H1 (cell line): ENCODE measurements around the gene H1-8. TPM values are rescaled to one million over a fixed set of nuclear protein-coding genes. Genes with fewer than 3 reads are reported as not detected.

Experiments
- CTCF ChIA-PET: fragments of 300-600 bp; sonication (Branson Sonifier 250); formaldehyde crosslinking; loops from one replicate; lab custom pipeline; 2021; ENCODE audit not compliant: partially characterized antibody; lab: Charles Lee
- POLR2A ChIA-PET: fragments of 300-600 bp; sonication (Branson Sonifier 250); formaldehyde crosslinking; loops from one replicate; lab custom pipeline; 2021; ENCODE audit warnings: inconsistent platforms; ENCODE audit not compliant: partially characterized antibody; lab: Charles Lee
- DNase-seq, 2 experiments: peaks; one replicate each; pipeline versions ENCODE4 v3.0.0 to v3.0.0-alpha.2; 2010 to 2022; ENCODE audit warnings: low spot score in 2 of 2, low read depth in 1 of 2, mixed read lengths in 1 of 2
- FAIRE-seq: peaks from 2 replicates; lab custom pipeline; 2011; peaks lifted over from hg19 to GRCh38; lab: Jason Lieb, UNC
- H2AFZ ChIP-seq: 2 replicates; pipeline ENCODE4 v1.8.1; 2012; ENCODE audit warnings: low read length, inconsistent platforms
- H2AK5ac ChIP-seq: 2 replicates; pipeline ENCODE4 v1.6.1; 2013; ENCODE audit warnings: low read depth, low read length
- H2BK120ac ChIP-seq: replicated peaks from 2 replicates; pipeline ENCODE3; 2013; ENCODE audit warnings: low read depth, low read length, inconsistent platforms
- H2BK12ac ChIP-seq: 2 replicates; pipeline ENCODE4 v1.6.1; 2013; ENCODE audit warnings: low read depth, low read length
- H2BK15ac ChIP-seq: 2 replicates; pipeline ENCODE4 v1.6.1; 2013; ENCODE audit warnings: low read length
- H2BK20ac ChIP-seq: 2 replicates; pipeline ENCODE4 v1.6.1; 2013; ENCODE audit warnings: low read length
- H2BK5ac ChIP-seq: 2 replicates; pipeline ENCODE4 v1.6.1; 2013; ENCODE audit warnings: low read depth, low read length
- H3K14ac ChIP-seq: 2 replicates; pipeline ENCODE4 v1.6.1; 2013; ENCODE audit warnings: inconsistent platforms; ENCODE audit not compliant: insufficient read length
- H3K18ac ChIP-seq: 2 replicates; pipeline ENCODE4 v1.6.1; 2013; ENCODE audit warnings: low read length; ENCODE audit errors: extremely low read depth
- H3K23ac ChIP-seq: 2 replicates; pipeline ENCODE4 v1.6.1; 2013; ENCODE audit warnings: inconsistent platforms; ENCODE audit not compliant: insufficient read length
- H3K23me2 ChIP-seq: 2 replicates; pipeline ENCODE4 v1.6.1; 2013; ENCODE audit warnings: low read depth, low read length
- H3K27ac ChIP-seq: 2 replicates; pipeline ENCODE4 v1.6.1; 2011; ENCODE audit warnings: low read depth, low read length, inconsistent platforms
- H3K27me3 ChIP-seq, 4 experiments: replicated peaks in 1 of 4; 1 replicate in 1 of 4; 2 replicates in 3 of 4; pipeline versions ENCODE4 v1.6.1 to v1.8.1; 2011 to 2013; ENCODE audit warnings: low read length in 3 of 4, mild to moderate bottlenecking in 3 of 4, inconsistent platforms in 2 of 4, mixed read lengths in 2 of 4, moderate library complexity in 1 of 4; ENCODE audit not compliant: control insufficient read depth in 3 of 4, insufficient read depth in 3 of 4; ENCODE audit errors: extremely low read depth in 1 of 4
- H3K36me3 ChIP-seq, 4 experiments: 2 replicates each; pipeline versions ENCODE4 v1.6.1 to v1.8.1; 2011 to 2013; ENCODE audit warnings: mild to moderate bottlenecking in 4 of 4, low read length in 3 of 4, moderate library complexity in 2 of 4, control low read depth in 1 of 4, inconsistent platforms in 1 of 4; ENCODE audit not compliant: insufficient read depth in 4 of 4, control insufficient read depth in 2 of 4
- H3K4ac ChIP-seq: replicated peaks from 2 replicates; pipeline ENCODE3; 2013; ENCODE audit warnings: low read length, low read depth, mixed read lengths, inconsistent platforms; ENCODE audit not compliant: insufficient read length
- H3K4me1 ChIP-seq, 4 experiments: replicated peaks in 1 of 4; 1 replicate in 1 of 4; 2 replicates in 3 of 4; pipeline versions ENCODE4 v1.6.1 to v1.8.1; 2011 to 2013; ENCODE audit warnings: low read length in 3 of 4, inconsistent platforms in 2 of 4, mixed read lengths in 1 of 4; ENCODE audit not compliant: insufficient read depth in 4 of 4, control insufficient read depth in 3 of 4
- H3K4me2 ChIP-seq, 2 experiments: 2 replicates each; pipeline versions ENCODE4 v1.6.1 to v1.8.1; 2011 to 2013; ENCODE audit warnings: low read depth in 2 of 2, low read length in 2 of 2, control low read depth in 1 of 2, inconsistent platforms in 1 of 2, mild to moderate bottlenecking in 1 of 2; ENCODE audit not compliant: insufficient read depth in 1 of 2
- H3K4me3 ChIP-seq, 4 experiments: fragments of 200-600, 300-600 bp in 1 of 4; sonication (generic), shearing (Covaris generic), sonication (Bioruptor Twin) in 1 of 4; 2 replicates each; pipeline versions ENCODE4 v1.5.1 to v1.8.1; 2011 to 2016; ENCODE audit warnings: low read length in 4 of 4, low read depth in 3 of 4, control low read depth in 2 of 4, inconsistent platforms in 2 of 4, mild to moderate bottlenecking in 2 of 4, mixed read lengths in 1 of 4, moderate library complexity in 1 of 4; ENCODE audit not compliant: insufficient read depth in 2 of 4; ENCODE audit errors: extremely low read depth in 1 of 4
- H3K56ac ChIP-seq: replicated peaks from 2 replicates; pipeline ENCODE3; 2013; ENCODE audit warnings: low read depth, mild to moderate bottlenecking, mixed read lengths, low read length, inconsistent platforms; ENCODE audit not compliant: insufficient read length
- H3K79me1 ChIP-seq: 2 replicates; pipeline ENCODE4 v1.6.1; 2013; ENCODE audit warnings: low read depth, low read length, control low read depth
- H3K79me2 ChIP-seq, 2 experiments: 2 replicates each; pipeline versions ENCODE4 v1.6.1 to v1.8.1; 2012 to 2013; ENCODE audit warnings: low read length in 2 of 2, mild to moderate bottlenecking in 2 of 2, inconsistent platforms in 1 of 2; ENCODE audit not compliant: insufficient read depth in 2 of 2, control insufficient read depth in 1 of 2
- H3K9ac ChIP-seq, 4 experiments: replicated peaks in 1 of 4; 1 replicate in 1 of 4; 2 replicates in 3 of 4; pipeline versions ENCODE4 v1.6.1 to v1.8.1; 2011 to 2013; ENCODE audit warnings: low read depth in 3 of 4, low read length in 3 of 4, control low read depth in 2 of 4, mild to moderate bottlenecking in 2 of 4, moderate library complexity in 2 of 4, inconsistent platforms in 1 of 4; ENCODE audit errors: extremely low read depth in 1 of 4
- H3K9me3 ChIP-seq, 2 experiments: 2 replicates each; pipeline versions ENCODE4 v1.6.1 to v1.8.1; 2012 to 2013; ENCODE audit warnings: mild to moderate bottlenecking in 2 of 2, moderate library complexity in 2 of 2, control low read depth in 1 of 2, inconsistent platforms in 1 of 2, low read depth in 1 of 2, low read length in 1 of 2, mixed read lengths in 1 of 2; ENCODE audit not compliant: insufficient read depth in 2 of 2
- H4K20me1 ChIP-seq, 2 experiments: replicated peaks in 1 of 2; 2 replicates each; pipeline versions ENCODE3 to v1.8.1; 2011 to 2013; ENCODE audit warnings: inconsistent platforms in 2 of 2, low read length in 2 of 2, mild to moderate bottlenecking in 1 of 2; ENCODE audit not compliant: insufficient read depth in 2 of 2, control insufficient read depth in 1 of 2
- H4K5ac ChIP-seq: 2 replicates; pipeline ENCODE4 v1.6.1; 2013; ENCODE audit warnings: low read length, low read depth, mixed read lengths, inconsistent platforms; ENCODE audit not compliant: insufficient read length
- H4K8ac ChIP-seq: 2 replicates; pipeline ENCODE4 v1.8.0; 2013; ENCODE audit warnings: mild to moderate bottlenecking, moderate library complexity, low read length, inconsistent platforms; ENCODE audit not compliant: insufficient read depth; ENCODE audit errors: extremely low read depth
- H4K91ac ChIP-seq: replicated peaks from 2 replicates; pipeline ENCODE3; 2013; ENCODE audit warnings: low read length, mixed read lengths, inconsistent platforms; ENCODE audit not compliant: insufficient read length
- CBX8 ChIP-seq: fragments of 300-800, 300-1000 bp; sonication (generic); IDR thresholded peaks from 2 replicates; pipeline ENCODE4 v1.7.1; 2016; ENCODE audit warnings: low read depth, low read length, borderline replicate concordance
- CHD1 ChIP-seq: IDR thresholded peaks from 2 replicates; pipeline ENCODE4 v1.6.1; 2012; ENCODE audit warnings: low read depth, low read length, improper control_type of control experiment
- FOSL1 ChIP-seq: IDR thresholded peaks from 2 replicates; pipeline ENCODE4 v1.6.1; 2011; ENCODE audit warnings: mild to moderate bottlenecking, low read depth, low read length, moderate library complexity; ENCODE audit not compliant: insufficient read depth
- GABPA ChIP-seq: IDR thresholded peaks from 2 replicates; pipeline ENCODE4 v1.6.1; 2011; ENCODE audit warnings: mild to moderate bottlenecking, low read length, moderate library complexity, borderline replicate concordance; ENCODE audit not compliant: insufficient read depth
- KDM5A ChIP-seq: fragments of 200-600 bp; IDR thresholded peaks from 2 replicates; pipeline ENCODE4 v1.7.1; 2012; ENCODE audit warnings: mild to moderate bottlenecking, low read length, inconsistent platforms, mixed read lengths
- MAFK ChIP-seq: IDR thresholded peaks from 2 replicates; pipeline ENCODE4 v1.6.1; 2012; ENCODE audit warnings: low read depth, mild to moderate bottlenecking, improper control_type of control experiment, low read length
- POLR2AphosphoS5 ChIP-seq: IDR thresholded peaks from 2 replicates; pipeline ENCODE4 v1.6.1; 2011; ENCODE audit warnings: low read depth, low read length
- RFX5 ChIP-seq: IDR thresholded peaks from 2 replicates; pipeline ENCODE4 v1.6.1; 2011; ENCODE audit warnings: low read depth, low read length, improper control_type of control experiment, borderline replicate concordance
- ZNF274 ChIP-seq: IDR thresholded peaks from 2 replicates; pipeline ENCODE4 v1.7.0; 2012; ENCODE audit warnings: low read length, borderline replicate concordance; ENCODE audit errors: extremely low read depth
- WGBS, 2 experiments: shearing (Covaris generic) in 1 of 2; methylation state at CpG; one replicate each; pipeline versions ENCODE4 v1.1.6 to v1.1.7; 2013 to 2015; ENCODE audit warnings: low lambda C conversion rate in 2 of 2, mixed read lengths in 2 of 2, inconsistent platforms in 1 of 2, low coverage in 1 of 2, missing lambda C conversion rate in 1 of 2; ENCODE audit not compliant: insufficient replicate concordance in 2 of 2, insufficient coverage in 1 of 2, insufficient read length in 1 of 2; ENCODE audit errors: extremely low coverage in 1 of 2, missing lambda C conversion rate in 1 of 2; 5-methylcytosine and 5-hydroxymethylcytosine counted together
- polyA plus RNA-seq, 7 experiments: library from polyadenylated mRNA; depleted of rRNA in 3 of 7; stranded (reverse) in 5 of 7; unstranded in 2 of 7; fragments of >200 nt in 5 of 7; fragments of 200-250 nt in 2 of 7; gene quantifications; 1 replicate in 5 of 7; 2 replicates in 1 of 7; 4 replicates in 1 of 7; pipeline versions ENCODE4 v1.2.1 to v1.2.3, GENCODE V29; 2011 to 2013; ENCODE audit warnings: missing spikeins in 2 of 7, mixed read lengths in 2 of 7
- total RNA-seq: library from RNA; stranded (reverse); fragmentation: NEBNext Ultra II Directional; extraction: Animal tissue kit (Norgen Biotek cat#: 25700); gene quantifications from 2 replicates; pipeline ENCODE4 v1.2.1, GENCODE V29; 2021
- TF ChIP-seq, protein P1 (sequence below): IDR thresholded peaks from 2 replicates; pipeline ENCODE4 v1.6.1; 2012; ENCODE audit warnings: inconsistent platforms
- TF ChIP-seq, protein P2 (sequence below): IDR thresholded peaks from 2 replicates; pipeline ENCODE4 v1.6.1; 2011; ENCODE audit warnings: low read depth, mild to moderate bottlenecking, low read length; ENCODE audit not compliant: insufficient read depth

The H1-8 gene
- total and polyA plus RNA-seq, 2 of the 8 experiments (the other 6 are each of a cell fraction or from before 2014, with no cell fraction given): not detected

DNA sequence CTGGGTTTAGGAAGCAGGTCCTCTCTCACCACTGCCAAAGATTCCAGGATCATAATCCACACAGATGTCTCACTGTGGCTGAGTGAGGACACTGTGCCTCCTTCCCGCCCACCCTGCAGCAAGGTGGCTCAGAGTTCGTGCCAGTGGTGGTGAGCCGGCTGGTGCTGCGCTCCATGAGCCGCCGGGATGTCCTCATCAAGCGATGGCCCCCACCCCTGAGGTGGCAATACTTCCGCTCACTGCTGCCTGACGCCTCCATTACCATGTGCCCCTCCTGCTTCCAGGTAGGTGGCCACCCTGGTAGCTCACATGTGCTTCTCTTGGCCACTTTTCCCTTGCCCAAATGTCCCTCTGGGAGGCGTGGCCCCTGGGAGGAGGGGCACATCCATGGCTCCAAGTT, 23.5 kb upstream of the H1-8 start:
- H3K18ac ChIP-seq: no peak overlapping the region
- no peaks in the 10 kb centered on the region for H4K20me1 ChIP-seq
- H2AK5ac ChIP-seq: no peak overlapping the region
- no peak overlapping the region for H3K56ac ChIP-seq
- CTCF ChIA-PET: no interaction called here
- H2BK20ac ChIP-seq: no peak overlapping the region
- 92% methylated on average over 10 of the region's 10 CpGs; no CpG with 5 or more reads in 1 of the 2 experiments for WGBS, 2 experiments
- no peaks in the 10 kb centered on the region; a peak in 2 of 8 replicates for H3K36me3 ChIP-seq
- no peak overlapping the region for H2BK15ac ChIP-seq
- H3K4me2 ChIP-seq: no peak overlapping the region
- no peak overlapping the region for H2BK12ac ChIP-seq
- H2BK120ac ChIP-seq: no peak overlapping the region
- no peak overlapping the region for H3K14ac ChIP-seq
- H3K4ac ChIP-seq: no peak overlapping the region
- no peak overlapping the region for H2BK5ac ChIP-seq
- no peak overlapping the region for H3K4me3 ChIP-seq
- no peak for FAIRE-seq
- TF ChIP-seq KDM5A (no peak), RFX5 (no peak), CBX8 (no peak), CHD1 (no peak), POLR2AphosphoS5 (no peak), FOSL1 (no peak), ZNF274 (no peak), MAFK (no peak), GABPA (no peak)
- TF ChIP-seq, protein P1, sequence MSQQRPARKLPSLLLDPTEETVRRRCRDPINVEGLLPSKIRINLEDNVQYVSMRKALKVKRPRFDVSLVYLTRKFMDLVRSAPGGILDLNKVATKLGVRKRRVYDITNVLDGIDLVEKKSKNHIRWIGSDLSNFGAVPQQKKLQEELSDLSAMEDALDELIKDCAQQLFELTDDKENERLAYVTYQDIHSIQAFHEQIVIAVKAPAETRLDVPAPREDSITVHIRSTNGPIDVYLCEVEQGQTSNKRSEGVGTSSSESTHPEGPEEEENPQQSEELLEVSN: no peak
- TF ChIP-seq, protein P2, sequence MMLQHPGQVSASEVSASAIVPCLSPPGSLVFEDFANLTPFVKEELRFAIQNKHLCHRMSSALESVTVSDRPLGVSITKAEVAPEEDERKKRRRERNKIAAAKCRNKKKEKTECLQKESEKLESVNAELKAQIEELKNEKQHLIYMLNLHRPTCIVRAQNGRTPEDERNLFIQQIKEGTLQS: no peak
- POLR2A ChIA-PET: interaction anchor here (2.8 kb wide), 1 partner anchor 8 kb away, joined by 12 read pairs; the partner anchor contains the start of gene RHO
- H4K8ac ChIP-seq: no peak overlapping the region; the same call in 1 of the 2 replicates
- H3K23me2 ChIP-seq: no peaks in the 10 kb centered on the region
- no peak overlapping the region for H2AFZ ChIP-seq
- H3K9me3 ChIP-seq: no peaks in the 10 kb centered on the region
- H3K27me3 ChIP-seq: no peaks in the 10 kb centered on the region
- no peaks in the 10 kb centered on the region for H3K79me2 ChIP-seq
- H3K79me1 ChIP-seq: no peaks in the 10 kb centered on the region
- no peak overlapping the region for H3K27ac ChIP-seq
- no peak overlapping the region for H3K23ac ChIP-seq
- H4K5ac ChIP-seq: no peak overlapping the region
- no peak overlapping the region for H4K91ac ChIP-seq
- no peak for DNase-seq
- H3K4me1 ChIP-seq: no peaks in the 10 kb centered on the region; a peak in 1 of 7 replicates
- H3K9ac ChIP-seq: no peak overlapping the region
